Measurements from ENCODE around the gene CAPZA3. TPM values are rescaled to one million over a fixed set of nuclear protein-coding genes. Genes with fewer than 3 reads are reported as not detected.
A peak's percentile ranks its signal among the peaks of the same experiment; 100 is the strongest.

CAPZA3 gene
- total and polyA plus RNA-seq, 2 experiments from 2014 or later, result not detected

- peak overlapping the region; percentile 54; the same call in 1 of the 2 replicates for H3K4me2 ChIP-seq
- peak overlapping the region; percentile 77 for H2AFZ ChIP-seq
- peaks cover 5% of the 10 kb centered on the region; the same call in 1 of the 2 replicates for H3K9me2 ChIP-seq (ENCODE audit: insufficient read depth)
- peaks cover 23% of the 10 kb centered on the region for H3K4me1 ChIP-seq (ENCODE audit: insufficient read depth)
- peak overlapping the region; percentile 77 for H3K27ac ChIP-seq (ENCODE audit: low read depth)
- H3K27me3 ChIP-seq (ENCODE audit: insufficient read depth), result no peaks in the 10 kb centered on the region
- TF ChIP-seq STAT1 (IDR thresholded peaks at IDR 0.05; ENCODE audit: unreplicated experiment) (no peak), NANOG (IDR thresholded peaks at IDR 0.05; ENCODE audit: borderline replicate concordance) (no peak), ZNF462 (CRISPR knock-in tag; IDR thresholded peaks at IDR 0.05) (no peak), ZNF331 (CRISPR knock-in tag; IDR thresholded peaks at IDR 0.05; ENCODE audit: low read depth) (no peak), JUNB (IDR thresholded peaks at IDR 0.05; ENCODE audit: unreplicated experiment) (no peak), EZH2 (IDR thresholded peaks at IDR 0.05; ENCODE audit: low read depth, unreplicated experiment) (no peak), CREB1 (CRISPR knock-in tag; IDR thresholded peaks at IDR 0.05; ENCODE audit: low read depth) (no peak), POLR2AphosphoS5 (IDR thresholded peaks at IDR 0.05; ENCODE audit: low read depth) (no peak), ZNF114 (CRISPR knock-in tag; IDR thresholded peaks at IDR 0.05) (no peak)
- TF ChIP-seq, protein P1, sequence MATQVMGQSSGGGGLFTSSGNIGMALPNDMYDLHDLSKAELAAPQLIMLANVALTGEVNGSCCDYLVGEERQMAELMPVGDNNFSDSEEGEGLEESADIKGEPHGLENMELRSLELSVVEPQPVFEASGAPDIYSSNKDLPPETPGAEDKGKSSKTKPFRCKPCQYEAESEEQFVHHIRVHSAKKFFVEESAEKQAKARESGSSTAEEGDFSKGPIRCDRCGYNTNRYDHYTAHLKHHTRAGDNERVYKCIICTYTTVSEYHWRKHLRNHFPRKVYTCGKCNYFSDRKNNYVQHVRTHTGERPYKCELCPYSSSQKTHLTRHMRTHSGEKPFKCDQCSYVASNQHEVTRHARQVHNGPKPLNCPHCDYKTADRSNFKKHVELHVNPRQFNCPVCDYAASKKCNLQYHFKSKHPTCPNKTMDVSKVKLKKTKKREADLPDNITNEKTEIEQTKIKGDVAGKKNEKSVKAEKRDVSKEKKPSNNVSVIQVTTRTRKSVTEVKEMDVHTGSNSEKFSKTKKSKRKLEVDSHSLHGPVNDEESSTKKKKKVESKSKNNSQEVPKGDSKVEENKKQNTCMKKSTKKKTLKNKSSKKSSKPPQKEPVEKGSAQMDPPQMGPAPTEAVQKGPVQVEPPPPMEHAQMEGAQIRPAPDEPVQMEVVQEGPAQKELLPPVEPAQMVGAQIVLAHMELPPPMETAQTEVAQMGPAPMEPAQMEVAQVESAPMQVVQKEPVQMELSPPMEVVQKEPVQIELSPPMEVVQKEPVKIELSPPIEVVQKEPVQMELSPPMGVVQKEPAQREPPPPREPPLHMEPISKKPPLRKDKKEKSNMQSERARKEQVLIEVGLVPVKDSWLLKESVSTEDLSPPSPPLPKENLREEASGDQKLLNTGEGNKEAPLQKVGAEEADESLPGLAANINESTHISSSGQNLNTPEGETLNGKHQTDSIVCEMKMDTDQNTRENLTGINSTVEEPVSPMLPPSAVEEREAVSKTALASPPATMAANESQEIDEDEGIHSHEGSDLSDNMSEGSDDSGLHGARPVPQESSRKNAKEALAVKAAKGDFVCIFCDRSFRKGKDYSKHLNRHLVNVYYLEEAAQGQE (IDR thresholded peaks at IDR 0.05; ENCODE audit: unreplicated experiment), result no peak
- TF ChIP-seq, protein P2, sequence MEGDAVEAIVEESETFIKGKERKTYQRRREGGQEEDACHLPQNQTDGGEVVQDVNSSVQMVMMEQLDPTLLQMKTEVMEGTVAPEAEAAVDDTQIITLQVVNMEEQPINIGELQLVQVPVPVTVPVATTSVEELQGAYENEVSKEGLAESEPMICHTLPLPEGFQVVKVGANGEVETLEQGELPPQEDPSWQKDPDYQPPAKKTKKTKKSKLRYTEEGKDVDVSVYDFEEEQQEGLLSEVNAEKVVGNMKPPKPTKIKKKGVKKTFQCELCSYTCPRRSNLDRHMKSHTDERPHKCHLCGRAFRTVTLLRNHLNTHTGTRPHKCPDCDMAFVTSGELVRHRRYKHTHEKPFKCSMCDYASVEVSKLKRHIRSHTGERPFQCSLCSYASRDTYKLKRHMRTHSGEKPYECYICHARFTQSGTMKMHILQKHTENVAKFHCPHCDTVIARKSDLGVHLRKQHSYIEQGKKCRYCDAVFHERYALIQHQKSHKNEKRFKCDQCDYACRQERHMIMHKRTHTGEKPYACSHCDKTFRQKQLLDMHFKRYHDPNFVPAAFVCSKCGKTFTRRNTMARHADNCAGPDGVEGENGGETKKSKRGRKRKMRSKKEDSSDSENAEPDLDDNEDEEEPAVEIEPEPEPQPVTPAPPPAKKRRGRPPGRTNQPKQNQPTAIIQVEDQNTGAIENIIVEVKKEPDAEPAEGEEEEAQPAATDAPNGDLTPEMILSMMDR (conservative IDR thresholded peaks at IDR 0.05; ENCODE audit: low read depth in 2 of 2), result no peak
- H3F3A ChIP-seq (replicated peaks; ENCODE audit: low read depth), result no peaks in the 10 kb centered on the region
- no peaks in the 10 kb centered on the region for H3K79me2 ChIP-seq (replicated peaks; ENCODE audit: insufficient read depth)
- H4K20me1 ChIP-seq (replicated peaks; ENCODE audit: insufficient read depth), result no peaks in the 10 kb centered on the region
- Mint-ChIP-seq H3K27me3 (ENCODE audit: insufficient read depth, low read depth, poor library complexity) (peaks cover 4% of the 10 kb centered on the region), H3K27ac (peak overlapping the region; percentile 87), H3K4me1 (peaks cover 44% of the 10 kb centered on the region), H3K4me3 (no peak overlapping the region; the same call in 2 of the 3 replicates), H3K9me3 (no peaks in the 10 kb centered on the region; the same call in 2 of the 3 replicates), H3K36me3 (ENCODE audit: low read depth) (no peaks in the 10 kb centered on the region; the same call in 2 of the 3 replicates)
- DNase-seq (ENCODE audit: low spot score) (peak; percentile 33), ATAC-seq (peak; percentile 66)
- H3K4me3 ChIP-seq, result no peak overlapping the region
- H3K36me3 ChIP-seq (ENCODE audit: insufficient read depth), result no peaks in the 10 kb centered on the region
Measured at GRCh38 chr12:18753481-18754123, 15.7 kb downstream of the CAPZA3 start.
